DND-41 (cell line): ENCODE results near the gene RAB34.

ENCODE experiments used
- ATAC-seq: fragments of 200-7000 bp; cut with Tn5 transposase; 3 replicates; pipeline ENCODE4 v1.9.1; 2021; ENCODE audit warnings: low read depth; ENCODE audit not compliant: insufficient read depth
- DNase-seq: peaks from one replicate; pipeline ENCODE4 v3.0.0-alpha.2; 2020
- H2AFZ ChIP-seq: 2 replicates; pipeline ENCODE4 v1.6.0; 2012; ENCODE audit warnings: low read depth, low read length
- H3K27ac ChIP-seq: 2 replicates; pipeline ENCODE4 v1.5.1; 2012; ENCODE audit warnings: low read length, inconsistent platforms
- H3K27me3 ChIP-seq: fragments of 200-600 bp; sonication (generic); 2 replicates; pipeline ENCODE4 v1.6.0; 2012; ENCODE audit warnings: low read length, mild to moderate bottlenecking, inconsistent platforms; ENCODE audit not compliant: insufficient read depth, poor library complexity
- H3K36me3 ChIP-seq: 2 replicates; pipeline ENCODE4 v1.5.1; 2012; ENCODE audit warnings: low read length, inconsistent platforms; ENCODE audit not compliant: insufficient read depth
- H3K4me1 ChIP-seq: 2 replicates; pipeline ENCODE4 v1.5.1; 2012; ENCODE audit warnings: mild to moderate bottlenecking, low read length; ENCODE audit not compliant: insufficient read depth
- H3K4me2 ChIP-seq: 2 replicates; pipeline ENCODE4 v1.6.0; 2012; ENCODE audit warnings: mild to moderate bottlenecking, moderate library complexity, low read length, inconsistent platforms; ENCODE audit not compliant: insufficient read depth
- H3K4me3 ChIP-seq, 2 experiments: fragments of 200-600 bp in 1 of 2; shearing (Covaris generic) in 1 of 2; 2 replicates each; pipeline ENCODE4 v1.5.1; 2012 to 2016; ENCODE audit warnings: inconsistent platforms in 2 of 2, low read length in 2 of 2, mild to moderate bottlenecking in 2 of 2, low read depth in 1 of 2, moderate library complexity in 1 of 2
- H3K79me2 ChIP-seq: 2 replicates; pipeline ENCODE4 v1.6.0; 2012; ENCODE audit warnings: low read length, inconsistent platforms; ENCODE audit not compliant: insufficient read depth
- H3K9ac ChIP-seq: 2 replicates; pipeline ENCODE4 v1.6.0; 2012; ENCODE audit warnings: low read depth, mild to moderate bottlenecking, inconsistent platforms, low read length, moderate library complexity
- H3K9me3 ChIP-seq: 2 replicates; pipeline ENCODE4 v1.5.1; 2012; ENCODE audit warnings: low read length, moderate library complexity, mild to moderate bottlenecking, inconsistent platforms; ENCODE audit not compliant: insufficient read depth, severe bottlenecking
- H4K20me1 ChIP-seq: 2 replicates; pipeline ENCODE4 v1.6.0; 2012; ENCODE audit warnings: low read length; ENCODE audit not compliant: insufficient read depth
- CTCF ChIP-seq: IDR thresholded peaks from 2 replicates; pipeline ENCODE4 v1.5.1; 2012; ENCODE audit warnings: borderline replicate concordance, low read length, moderate library complexity, mild to moderate bottlenecking; ENCODE audit not compliant: poor library complexity, severe bottlenecking; ENCODE audit errors: extremely low read depth
- EZH2 ChIP-seq: IDR thresholded peaks from 3 replicates; pipeline ENCODE4 v1.6.1; 2012; ENCODE audit warnings: borderline replicate concordance, low read depth, mild to moderate bottlenecking, moderate library complexity, low read length, inconsistent platforms; ENCODE audit not compliant: severe bottlenecking

Gene RAB34

GRCh38 chr17:28689011-28689410, 28.7 kb downstream of the RAB34 start:
- TF ChIP-seq CTCF = no peak
- TF ChIP-seq EZH2 = no peak
- Histone ChIP-seq H3K9me3 (no peaks in the 10 kb centered on the region), H3K27ac (no peak overlapping the region), H3K36me3 (peaks cover 92% of the 10 kb centered on the region), H3K4me2 (no peak overlapping the region), H3K79me2 (no peaks in the 10 kb centered on the region), H3K4me3 (no peak overlapping the region), H3K27me3 (no peaks in the 10 kb centered on the region), H3K4me1 (no peaks in the 10 kb centered on the region), H3K9ac (no peak overlapping the region), H4K20me1 (0 out of 2 replicates have a peak, but pooled peaks cover 4% of the 10 kb centered on the region), H2AFZ (no peak overlapping the region)
- no peak for ATAC-seq
- DNase-seq = no peak

GRCh38 chr17:28688481-28688880, 29.2 kb downstream of the RAB34 start:
- H3K4me1 ChIP-seq = no peaks in the 10 kb centered on the region
- ATAC-seq (no peak), DNase-seq (no peak)
- no peak overlapping the region for H3K4me2 ChIP-seq
- H3K27ac ChIP-seq = no peak overlapping the region
- no peak overlapping the region for H2AFZ ChIP-seq
- peaks cover 91% of the 10 kb centered on the region for H3K36me3 ChIP-seq
- no peak overlapping the region for H3K4me3 ChIP-seq
- no peaks in the 10 kb centered on the region for H3K79me2 ChIP-seq
- H3K27me3 ChIP-seq = no peaks in the 10 kb centered on the region
- H4K20me1 ChIP-seq = 0 out of 2 replicates have a peak, but pooled peaks cover 4% of the 10 kb centered on the region
- H3K9ac ChIP-seq = no peak overlapping the region
- TF ChIP-seq EZH2 = no peak
- no peak for TF ChIP-seq CTCF
- H3K9me3 ChIP-seq = no peaks in the 10 kb centered on the region

- Histone ChIP-seq H3K4me2 (no peak overlapping the region), H3K27ac (no peak overlapping the region), H3K36me3 (peaks cover 98% of the 10 kb centered on the region), H3K9ac (no peak overlapping the region), H3K4me1 (no peaks in the 10 kb centered on the region), H2AFZ (no peak overlapping the region), H3K9me3 (no peaks in the 10 kb centered on the region), H3K4me3 (no peak overlapping the region), H3K79me2 (no peaks in the 10 kb centered on the region), H3K27me3 (no peaks in the 10 kb centered on the region), H4K20me1 (peaks cover 6% of the 10 kb centered on the region; the same call in 1 of the 2 replicates)
- TF ChIP-seq EZH2 (no peak), CTCF (no peak)
- ATAC-seq (no peak), DNase-seq (no peak)
Measured at GRCh38 chr17:28686296-28686695, 31.4 kb downstream of the RAB34 start.

GRCh38 chr17:28685366-28685765, 32.3 kb downstream of the RAB34 start:
- ATAC-seq = no peak
- H3K9ac ChIP-seq = no peak overlapping the region

More at GRCh38 chr17:28685366-28685765, 32.3 kb downstream of the RAB34 start:
- Histone ChIP-seq H3K27ac (no peak overlapping the region), H3K4me3 (no peak overlapping the region), H3K4me1 (no peaks in the 10 kb centered on the region), H3K9me3 (no peaks in the 10 kb centered on the region), H3K36me3 (peaks cover 98% of the 10 kb centered on the region), H2AFZ (no peak overlapping the region), H4K20me1 (peaks cover 6% of the 10 kb centered on the region; the same call in 1 of the 2 replicates), H3K27me3 (no peaks in the 10 kb centered on the region), H3K79me2 (no peaks in the 10 kb centered on the region), H3K4me2 (no peak overlapping the region)
- DNase-seq = no peak
- no peak for TF ChIP-seq EZH2
